Kidney (tissue), 14 donors: ENCODE data around the gene SMIM5. TPM values are rescaled to one million over a fixed set of nuclear protein-coding genes. Genes with fewer than 3 reads are reported as not detected.

Experiments used
- DNase-seq, 5 donors: peaks; one replicate each; pipeline ENCODE4 v3.0.0-alpha.2; 2013 to 2020
- FAIRE-seq: peaks from 2 replicates; lab custom pipeline; 2012; peaks lifted over from hg19 to GRCh38; lab: Jason Lieb, UNC
- H3K27ac ChIP-seq, 2 donors: one replicate each; pipeline ENCODE4 v1.7.0; 2013; ENCODE audit warnings: low read depth in 2 of 2, low read length in 2 of 2, inconsistent platforms in 1 of 2
- H3K27me3 ChIP-seq: one replicate; pipeline ENCODE4 v1.7.1; 2013; ENCODE audit warnings: low read length, inconsistent platforms; ENCODE audit not compliant: control insufficient read depth, insufficient read depth
- H3K36me3 ChIP-seq, 3 donors: one replicate each; pipeline versions ENCODE4 v1.7.0 to v1.7.1; 2013; ENCODE audit warnings: low read length in 3 of 3, control low read depth in 1 of 3, inconsistent platforms in 1 of 3; ENCODE audit not compliant: insufficient read depth in 3 of 3, control insufficient read depth in 2 of 3
- H3K4me1 ChIP-seq, 3 donors: one replicate each; pipeline versions ENCODE4 v1.7.0 to v1.7.1; 2013; ENCODE audit warnings: low read length in 3 of 3, inconsistent platforms in 1 of 3, low read depth in 1 of 3; ENCODE audit not compliant: control insufficient read depth in 2 of 3, insufficient read depth in 2 of 3
- H3K4me3 ChIP-seq, 3 donors: one replicate each; pipeline versions ENCODE4 v1.7.0 to v1.8.1; 2013; ENCODE audit warnings: low read length in 3 of 3, control low read depth in 1 of 3, inconsistent platforms in 1 of 3
- H3K9ac ChIP-seq, 3 donors: one replicate each; pipeline versions ENCODE4 v1.7.0 to v1.7.1; 2013; ENCODE audit warnings: low read length in 3 of 3, control low read depth in 1 of 3, inconsistent platforms in 1 of 3
- H3K9me3 ChIP-seq, 3 donors: one replicate each; pipeline versions ENCODE4 v1.7.0 to v1.7.1; 2013; ENCODE audit warnings: low read length in 3 of 3, control low read depth in 1 of 3, inconsistent platforms in 1 of 3; ENCODE audit not compliant: control insufficient read depth in 2 of 3, insufficient read depth in 1 of 3
- intact Hi-C: fragments of 100-400 bp; cut with DNase I; formaldehyde crosslinking; loops from one replicate; pipeline ENCODE4 v1.11.1; 2022
- polyA plus RNA-seq: library from polyadenylated mRNA; stranded (reverse); fragments of 350-450 nt; fragmentation: Illumina TruSeq; extraction: RNeasy Lipid Tissue Mini Kit (QIAGEN cat#74804); gene quantifications from one replicate; pipeline ENCODE4 v1.2.3, GENCODE V29; 2014; ENCODE audit warnings: low read depth, low replicate concordance; ENCODE audit not compliant: insufficient read depth
- total RNA-seq: library from RNA; stranded (reverse); fragmentation: NEBNext Ultra II Directional; extraction: Animal tissue kit (Norgen Biotek cat#: 25700); gene quantifications from one replicate; pipeline ENCODE4 v1.2.1, GENCODE V29; 2021
- TF ChIP-seq, protein P1 (sequence below): IDR thresholded peaks from 3 replicates; pipeline ENCODE4 v1.5.1; 2012; ENCODE audit warnings: mild to moderate bottlenecking, moderate library complexity, borderline replicate concordance; ENCODE audit not compliant: insufficient read depth; ENCODE audit errors: extremely low read depth
- donor health status: control.
- donor health status: control.
- donor health status: control.
- donor health status: control.
- donor health status: control.
- donor health status: DM: yes; HTN: yes; CAD: no.
- donor health status: Normal renal cell carcinoma (clear cell type).

Gene SMIM5
- total and polyA plus RNA-seq, 2 donors from 2014 or later, result 8.0 to 63.0 TPM

GRCh38 chr17:75681289-75681688, 48.1 kb downstream of the SMIM5 start:
- no peak overlapping the region for H3K27ac ChIP-seq
- intact Hi-C loops, result loop anchor here (10.0 kb wide), 1 partner anchor 54 kb away; no protein-coding TSS in a partner anchor
- no peaks in the 10 kb centered on the region for H3K27me3 ChIP-seq
- peaks cover 0 to 4% (median 3%) of the 10 kb centered on the region in 3 donors for H3K4me1 ChIP-seq
- peaks cover 0 to 11% (median 9%) of the 10 kb centered on the region in 3 donors for H3K36me3 ChIP-seq
- H3K9me3 ChIP-seq, result no peaks in the 10 kb centered on the region
- DNase-seq (no peak), FAIRE-seq (no peak)
- TF ChIP-seq, protein P1, sequence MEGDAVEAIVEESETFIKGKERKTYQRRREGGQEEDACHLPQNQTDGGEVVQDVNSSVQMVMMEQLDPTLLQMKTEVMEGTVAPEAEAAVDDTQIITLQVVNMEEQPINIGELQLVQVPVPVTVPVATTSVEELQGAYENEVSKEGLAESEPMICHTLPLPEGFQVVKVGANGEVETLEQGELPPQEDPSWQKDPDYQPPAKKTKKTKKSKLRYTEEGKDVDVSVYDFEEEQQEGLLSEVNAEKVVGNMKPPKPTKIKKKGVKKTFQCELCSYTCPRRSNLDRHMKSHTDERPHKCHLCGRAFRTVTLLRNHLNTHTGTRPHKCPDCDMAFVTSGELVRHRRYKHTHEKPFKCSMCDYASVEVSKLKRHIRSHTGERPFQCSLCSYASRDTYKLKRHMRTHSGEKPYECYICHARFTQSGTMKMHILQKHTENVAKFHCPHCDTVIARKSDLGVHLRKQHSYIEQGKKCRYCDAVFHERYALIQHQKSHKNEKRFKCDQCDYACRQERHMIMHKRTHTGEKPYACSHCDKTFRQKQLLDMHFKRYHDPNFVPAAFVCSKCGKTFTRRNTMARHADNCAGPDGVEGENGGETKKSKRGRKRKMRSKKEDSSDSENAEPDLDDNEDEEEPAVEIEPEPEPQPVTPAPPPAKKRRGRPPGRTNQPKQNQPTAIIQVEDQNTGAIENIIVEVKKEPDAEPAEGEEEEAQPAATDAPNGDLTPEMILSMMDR, result no peak
- no peak overlapping the region for H3K4me3 ChIP-seq
- no peak overlapping the region for H3K9ac ChIP-seq

DNA sequence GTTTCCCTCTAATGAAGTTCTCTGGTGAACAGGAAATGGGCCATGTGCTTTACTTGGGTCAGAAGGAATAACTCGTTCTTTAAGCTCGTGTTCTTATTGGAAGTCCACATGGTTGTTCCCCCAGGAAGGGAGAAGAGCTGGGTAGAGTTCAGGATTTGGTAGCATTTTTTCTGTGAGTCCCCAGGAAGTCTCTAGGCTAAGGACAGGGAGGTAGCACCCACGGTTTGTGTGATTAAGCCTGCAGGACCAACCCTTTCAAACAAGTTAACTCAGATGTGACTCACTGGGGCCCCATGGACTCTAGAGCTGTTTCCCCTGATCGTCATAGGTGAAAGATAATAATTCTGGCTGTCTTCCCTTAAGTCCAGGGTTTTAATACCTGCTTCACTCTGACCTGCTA, 50.3 kb downstream of the SMIM5 start:
- no peak for FAIRE-seq
- H3K27ac ChIP-seq, result no peak overlapping the region
- H3K27me3 ChIP-seq, result no peaks in the 10 kb centered on the region
- intact Hi-C loops, result loop anchor here (10.0 kb wide), 1 partner anchor 51 kb away; no protein-coding TSS in a partner anchor
- peaks cover 0 to 7% (median 3%) of the 10 kb centered on the region in 3 donors for H3K4me1 ChIP-seq
- H3K9ac ChIP-seq, result no peak overlapping the region
- peaks cover 0 to 6% (median under 1%) of the 10 kb centered on the region in 3 donors for H3K36me3 ChIP-seq
- TF ChIP-seq, protein P1, result no peak
- no peak for DNase-seq
- no peak overlapping the region for H3K4me3 ChIP-seq
- no peaks in the 10 kb centered on the region for H3K9me3 ChIP-seq

DNA sequence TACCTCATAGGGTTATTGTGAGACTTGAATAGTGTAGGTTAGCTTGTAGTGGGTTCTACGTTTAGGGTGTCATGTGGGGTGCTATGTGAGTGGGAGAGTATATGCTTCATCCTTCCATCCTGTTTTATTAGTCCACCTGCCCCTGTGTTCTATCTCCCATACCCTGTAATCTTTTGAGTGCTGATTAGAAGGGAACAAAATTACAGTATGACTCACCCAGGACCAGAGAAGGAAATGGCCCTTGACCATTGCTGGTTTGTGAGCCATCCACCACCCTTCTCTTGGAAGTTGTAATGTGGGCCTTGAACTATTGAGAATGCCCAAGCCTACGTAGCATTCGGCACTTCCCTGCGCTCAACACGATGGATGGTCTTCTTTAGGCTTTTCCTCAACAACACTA, 51.0 kb downstream of the SMIM5 start:
- no peak overlapping the region for H3K27ac ChIP-seq
- no peak for DNase-seq

More for the DNA sequence above, 51.0 kb downstream of the SMIM5 start:
- no peak overlapping the region for H3K4me3 ChIP-seq
- H3K9ac ChIP-seq, result no peak overlapping the region
- TF ChIP-seq, protein P1, result no peak
- H3K4me1 ChIP-seq, result peaks cover 0 to 10% (median 3%) of the 10 kb centered on the region in 3 donors
- peaks cover 0 to 6% (median 0%) of the 10 kb centered on the region in 3 donors for H3K36me3 ChIP-seq
- no peak for FAIRE-seq
- H3K27me3 ChIP-seq, result no peaks in the 10 kb centered on the region
- intact Hi-C loops, result loop anchor here (10.0 kb wide), 1 partner anchor 51 kb away; no protein-coding TSS in a partner anchor
- no peaks in the 10 kb centered on the region for H3K9me3 ChIP-seq
